HG02938 (cell line): Measurements from ENCODE around the gene TFF1.

Source experiments
- ATAC-seq: cut with Tn5 transposase; IDR thresholded peaks from one replicate; pipeline ENCODE4 v1.9.1; 2021; ENCODE audit warnings: mild to moderate bottlenecking, moderate library complexity; ENCODE audit not compliant: unreplicated experiment

The TFF1 gene

GRCh38 chr21:42384156-42384945, 18.0 kb upstream of the TFF1 start:
- no peak for ATAC-seq

GRCh38 chr21:42383331-42383730, 17.0 kb upstream of the TFF1 start:
- ATAC-seq = no peak

- ATAC-seq = no peak
These were observed 16.6 kb upstream of the TFF1 start for GRCh38 chr21:42382915-42383314.

- ATAC-seq = no peak
These were observed 15.1 kb upstream of the TFF1 start for GRCh38 chr21:42381347-42381984.

- no peak for ATAC-seq
These were observed 13.3 kb upstream of the TFF1 start for GRCh38 chr21:42379426-42380215.

GRCh38 chr21:42378418-42378817, 12.1 kb upstream of the TFF1 start:
- no peak for ATAC-seq

GRCh38 chr21:42377951-42378340, 11.6 kb upstream of the TFF1 start:
- ATAC-seq = no peak

- ATAC-seq = no peak
These were observed 11.0 kb upstream of the TFF1 start for GRCh38 chr21:42377211-42377950.

- no peak for ATAC-seq
These were observed 10.1 kb upstream of the TFF1 start for GRCh38 chr21:42376338-42376982.

- ATAC-seq = no peak
These were observed 9.6 kb upstream of the TFF1 start for GRCh38 chr21:42375966-42376337.

- ATAC-seq = no peak
These were observed 9.2 kb upstream of the TFF1 start for GRCh38 chr21:42375506-42375905.

GRCh38 chr21:42374864-42375499, 8.6 kb upstream of the TFF1 start:
- ATAC-seq = no peak

GRCh38 chr21:42374457-42374856, 8.1 kb upstream of the TFF1 start:
- ATAC-seq = no peak

GRCh38 chr21:42373908-42374455, 7.6 kb upstream of the TFF1 start:
- no peak for ATAC-seq

GRCh38 chr21:42373196-42373907, 7.0 kb upstream of the TFF1 start:
- no peak for ATAC-seq

GRCh38 chr21:42370894-42371654, 4.7 kb upstream of the TFF1 start:
- ATAC-seq = no peak

GRCh38 chr21:42369821-42370220, 3.5 kb upstream of the TFF1 start:
- no peak for ATAC-seq

- ATAC-seq = no peak
These were observed 1.2 kb upstream of the TFF1 start for GRCh38 chr21:42367367-42368165.
